Upper lobe of left lung (tissue), 6 donors: ENCODE results near the gene LRRC8E. TPM values are rescaled to one million over a fixed set of nuclear protein-coding genes. Genes with fewer than 3 reads are reported as not detected.
"Not testable (repeated sequence)": the region's sequence is repeated elsewhere in the genome, so short reads cannot be mapped to it uniquely, and the experiment has no call there.

Source experiments
- ATAC-seq, 2 donors: fragments of 200-7000 bp; cut with Tn5 transposase; one replicate each; pipeline ENCODE4 v1.9.1; 2022; ENCODE audit warnings: mild to moderate bottlenecking in 2 of 2, moderate library complexity in 2 of 2; ENCODE audit not compliant: low FRiP score in 2 of 2
- DNase-seq, 2 donors: peaks; one replicate each; pipeline ENCODE4 v3.0.0-alpha.2; 2019 to 2020
- H3K27ac ChIP-seq, 4 donors: fragments of 200-600 bp; sonication (generic); one replicate each; pipeline ENCODE4 v1.5.1; 2016 to 2019
- H3K27me3 ChIP-seq, 4 donors: fragments of 200-600 bp; sonication (generic); one replicate each; pipeline ENCODE4 v1.5.1; 2017 to 2019
- H3K36me3 ChIP-seq, 4 donors: fragments of 200-600 bp; sonication (generic); one replicate each; pipeline ENCODE4 v1.5.1; 2016 to 2019
- H3K4me1 ChIP-seq, 4 donors: fragments of 200-600 bp; sonication (generic); one replicate each; pipeline ENCODE4 v1.5.1; 2018 to 2019
- H3K4me3 ChIP-seq, 4 donors: fragments of 200-600 bp; sonication (generic); one replicate each; pipeline ENCODE4 v1.5.1; 2017 to 2019; ENCODE audit warnings: mild to moderate bottlenecking in 2 of 4, moderate library complexity in 1 of 4
- H3K9me3 ChIP-seq, 4 donors: fragments of 200-600 bp; sonication (generic); one replicate each; pipeline ENCODE4 v1.5.1; 2018 to 2019
- EP300 ChIP-seq, 4 donors: sonication (generic); formaldehyde crosslinking; IDR thresholded peaks; one replicate each; pipeline ENCODE4 v1.5.1; 2017; ENCODE audit warnings: antibody characterized with exemption in 4 of 4, control low read depth in 2 of 4
- POLR2A ChIP-seq, 4 donors: fragments of 450-650 bp; IDR thresholded peaks; one replicate each; pipeline ENCODE4 v1.5.1; 2016 to 2017; ENCODE audit warnings: antibody characterized with exemption in 4 of 4, mild to moderate bottlenecking in 2 of 4
- POLR2AphosphoS5 ChIP-seq, 2 donors: sonication (generic); formaldehyde crosslinking; IDR thresholded peaks; one replicate each; pipeline ENCODE4 v1.5.1; 2017; ENCODE audit warnings: antibody characterized with exemption in 2 of 2
- WGBS, 2 donors: methylation state at CpG; one replicate each; pipeline ENCODE4 v1.1.5; 2017 to 2018; 5-methylcytosine and 5-hydroxymethylcytosine counted together
- total RNA-seq, 6 donors: library from RNA; depleted of rRNA in 4 of 6; stranded (reverse); fragments of >200 nt in 4 of 6; gene quantifications; one replicate each; pipeline versions ENCODE4 v1.1.0 to v1.2.1, GENCODE V29; 2016 to 2021
- TF ChIP-seq, protein P1 (sequence below), 6 experiments: fragments of 450-650 bp in 4 of 6; fragments of 200-600 bp in 2 of 6; sonication (generic) in 2 of 6; IDR thresholded peaks; one replicate each; pipeline ENCODE4 v1.5.1; 2016 to 2019; ENCODE audit warnings: antibody characterized with exemption in 6 of 6
- donor health status: DM: no; HTN: no; CAD: no; lungs with moderate emphysema.
- donor health status: DM: no; HTN: yes; CAD: no; lungs with severe emphysema.

Gene LRRC8E
- total RNA-seq, 6 donors from 2014 or later = 1.0 to 11.7 (median 6.9) TPM

DNA sequence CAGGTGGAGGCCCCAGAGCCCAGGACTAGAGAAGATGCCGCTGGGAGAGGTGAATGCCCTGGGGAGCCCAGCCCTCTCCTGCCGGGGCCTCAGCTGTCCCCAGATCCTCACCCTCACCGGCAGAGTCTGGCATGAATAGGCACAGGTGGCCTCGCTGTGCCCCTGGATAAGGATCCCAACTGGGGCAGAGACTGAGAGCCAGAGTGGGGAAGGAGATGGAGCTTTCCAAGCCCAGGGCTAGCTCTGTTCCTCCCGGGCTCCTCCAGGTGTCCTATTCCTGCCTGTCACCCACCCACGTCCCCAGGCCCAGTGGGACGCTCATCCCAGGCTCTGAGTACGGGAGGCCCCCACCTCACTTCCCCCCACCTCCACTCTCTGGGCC is 30.6 kb upstream of the LRRC8E start:
- Histone ChIP-seq H3K27ac (no peak overlapping the region), H3K36me3 (peaks cover 0 to 6% (median 3%) of the 10 kb centered on the region in 4 donors), H3K9me3 (no peaks in the 10 kb centered on the region), H3K4me3 (no peak overlapping the region), H3K4me1 (peaks cover 9 to 26% (median 20%) of the 10 kb centered on the region in 4 donors), H3K27me3 (peaks cover 0 to 11% (median 3%) of the 10 kb centered on the region in 4 donors)
- ATAC-seq = no peak
- 93 to 97% methylated on average over 4 to 8 of the region's 8 CpGs for WGBS, 2 donors
- no peak for DNase-seq
- TF ChIP-seq POLR2A (IDR thresholded peaks at IDR 0.05) = no peak
- TF ChIP-seq, protein P1, sequence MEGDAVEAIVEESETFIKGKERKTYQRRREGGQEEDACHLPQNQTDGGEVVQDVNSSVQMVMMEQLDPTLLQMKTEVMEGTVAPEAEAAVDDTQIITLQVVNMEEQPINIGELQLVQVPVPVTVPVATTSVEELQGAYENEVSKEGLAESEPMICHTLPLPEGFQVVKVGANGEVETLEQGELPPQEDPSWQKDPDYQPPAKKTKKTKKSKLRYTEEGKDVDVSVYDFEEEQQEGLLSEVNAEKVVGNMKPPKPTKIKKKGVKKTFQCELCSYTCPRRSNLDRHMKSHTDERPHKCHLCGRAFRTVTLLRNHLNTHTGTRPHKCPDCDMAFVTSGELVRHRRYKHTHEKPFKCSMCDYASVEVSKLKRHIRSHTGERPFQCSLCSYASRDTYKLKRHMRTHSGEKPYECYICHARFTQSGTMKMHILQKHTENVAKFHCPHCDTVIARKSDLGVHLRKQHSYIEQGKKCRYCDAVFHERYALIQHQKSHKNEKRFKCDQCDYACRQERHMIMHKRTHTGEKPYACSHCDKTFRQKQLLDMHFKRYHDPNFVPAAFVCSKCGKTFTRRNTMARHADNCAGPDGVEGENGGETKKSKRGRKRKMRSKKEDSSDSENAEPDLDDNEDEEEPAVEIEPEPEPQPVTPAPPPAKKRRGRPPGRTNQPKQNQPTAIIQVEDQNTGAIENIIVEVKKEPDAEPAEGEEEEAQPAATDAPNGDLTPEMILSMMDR (IDR thresholded peaks at IDR 0.05) = no peak
- no peak for TF ChIP-seq EP300 (IDR thresholded peaks at IDR 0.05)
- no peak for TF ChIP-seq POLR2AphosphoS5 (IDR thresholded peaks at IDR 0.05)

DNA sequence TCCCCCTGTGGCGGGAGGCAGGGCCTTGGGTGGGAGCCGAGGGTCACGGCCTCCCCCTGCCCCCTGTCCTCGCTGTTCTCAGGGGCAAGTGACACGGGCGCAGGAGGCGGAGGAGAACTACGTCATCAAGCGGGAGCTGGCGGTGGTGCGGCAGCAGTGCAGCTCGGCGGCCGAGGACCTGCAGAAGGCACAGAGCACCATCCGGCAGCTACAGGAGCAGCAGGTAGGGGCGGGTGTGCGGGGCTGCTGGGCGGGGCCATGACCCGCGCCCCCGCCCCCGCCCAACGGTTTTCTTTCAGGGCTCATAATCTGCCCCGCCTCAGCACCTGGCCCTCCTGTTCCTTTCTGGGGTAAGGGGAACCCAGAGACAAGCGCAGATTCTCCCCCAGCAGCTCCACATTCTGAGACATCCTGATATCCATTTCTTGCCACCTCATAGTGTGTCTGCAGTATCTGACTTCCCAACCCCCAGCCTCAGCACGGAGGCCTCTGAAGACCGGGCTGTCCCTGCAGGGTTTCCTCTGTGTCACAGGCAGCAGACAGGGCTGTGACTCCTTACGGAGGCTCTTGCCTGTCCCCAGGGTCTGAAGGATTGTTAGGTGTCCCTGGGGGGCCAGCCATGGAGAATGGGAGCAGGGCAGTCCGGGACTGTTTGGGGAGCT is 30.1 kb upstream of the LRRC8E start:
- no peak overlapping the region for H3K4me3 ChIP-seq
- DNase-seq = peak in 1 of 2 donors; percentile 62
- ATAC-seq = no peak
- WGBS, 2 donors = 73 to 89% methylated on average over 21 to 28 of the region's 29 CpGs
- peaks cover 9 to 26% (median 17%) of the 10 kb centered on the region in 4 donors for H3K4me1 ChIP-seq
- H3K27me3 ChIP-seq = peaks cover 0 to 13% (median 3%) of the 10 kb centered on the region in 4 donors
- H3K27ac ChIP-seq = no peak overlapping the region
- peaks cover 0 to 6% (median 3%) of the 10 kb centered on the region in 4 donors for H3K36me3 ChIP-seq
- H3K9me3 ChIP-seq = no peaks in the 10 kb centered on the region
- TF ChIP-seq, protein P1 (IDR thresholded peaks at IDR 0.05) = no peak
- TF ChIP-seq EP300 (IDR thresholded peaks at IDR 0.05) (no peak), POLR2AphosphoS5 (IDR thresholded peaks at IDR 0.05) (no peak), POLR2A (IDR thresholded peaks at IDR 0.05) (no peak)

GRCh38 chr19:7859087-7859486 is 29.2 kb upstream of the LRRC8E start:
- H3K27ac ChIP-seq = not testable (repeated sequence)
- 95 to 99% methylated on average over 4 to 8 of the region's 8 CpGs for WGBS, 2 donors
- peaks cover 9 to 21% (median 13%) of the 10 kb centered on the region in 4 donors for H3K4me1 ChIP-seq

DNA sequence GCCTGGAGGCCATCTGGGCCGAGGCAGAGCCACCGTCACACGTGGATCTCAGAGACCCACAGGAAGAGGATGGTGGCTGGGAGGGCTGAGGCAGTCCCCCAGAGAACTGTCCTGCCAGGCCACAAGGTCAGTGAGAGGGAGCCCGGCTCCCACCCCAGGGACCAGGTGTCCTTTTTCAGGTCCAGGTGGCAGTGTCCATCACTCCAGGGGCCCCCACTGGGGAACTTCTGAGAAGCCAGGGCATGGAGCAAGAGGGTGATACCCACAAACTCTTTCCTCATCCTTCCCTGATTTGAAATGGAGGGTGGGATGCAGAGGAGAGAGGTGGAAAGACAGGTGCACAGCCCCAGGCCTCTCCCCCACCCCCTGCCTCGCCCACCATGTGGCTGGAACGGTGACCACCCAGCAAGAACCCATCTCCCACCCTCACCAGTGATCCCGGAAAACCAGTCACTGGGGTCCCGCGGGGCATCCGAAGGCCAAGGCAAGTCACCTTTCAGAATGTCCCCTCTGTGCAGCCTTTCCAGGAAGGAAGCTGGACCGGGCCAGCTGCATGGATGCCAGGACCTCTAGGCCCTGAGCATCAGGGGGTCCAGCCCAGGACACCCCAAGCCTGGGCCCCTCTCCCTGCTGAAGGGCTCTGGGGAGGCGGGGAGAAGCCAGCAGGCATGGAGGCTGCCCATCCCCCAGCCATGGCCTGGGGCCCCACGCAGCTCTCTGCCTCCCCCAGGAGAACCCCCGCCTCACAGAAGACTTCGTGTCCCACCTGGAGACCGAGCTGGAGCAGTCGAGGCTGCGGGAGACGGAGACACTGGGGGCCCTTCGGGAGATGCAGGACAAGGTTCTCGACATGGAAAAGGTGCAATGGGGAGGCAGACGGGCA is 28.2 kb upstream of the LRRC8E start:
- no peak overlapping the region for H3K27ac ChIP-seq
- TF ChIP-seq EP300 (IDR thresholded peaks at IDR 0.05) (no peak), POLR2AphosphoS5 (IDR thresholded peaks at IDR 0.05) (no peak), POLR2A (IDR thresholded peaks at IDR 0.05) (no peak)
- TF ChIP-seq, protein P1 (IDR thresholded peaks at IDR 0.05) = no peak
- peaks cover 0 to 13% (median 3%) of the 10 kb centered on the region in 4 donors for H3K27me3 ChIP-seq
- 90 to 92% methylated on average over 16 to 19 of the region's 22 CpGs for WGBS, 2 donors
- peaks cover 0 to 6% (median 3%) of the 10 kb centered on the region in 4 donors for H3K36me3 ChIP-seq
- DNase-seq (no peak), ATAC-seq (no peak)
- peaks cover 9 to 25% (median 13%) of the 10 kb centered on the region in 4 donors for H3K4me1 ChIP-seq
- H3K4me3 ChIP-seq = no peak overlapping the region
- H3K9me3 ChIP-seq = no peaks in the 10 kb centered on the region

More at GRCh38 chr19:7859087-7859486, 29.2 kb upstream of the LRRC8E start:
- ATAC-seq, H3K4me3 ChIP-seq, H3K36me3 ChIP-seq, H3K9me3 ChIP-seq, DNase-seq: not testable (repeated sequence)
- H3K27me3 ChIP-seq = peaks cover 0 to 13% (median 3%) of the 10 kb centered on the region in 4 donors
